ENCODE results near the gene RET.

Gene RET

GRCh38 chr10:43044961-43045621 is 31.8 kb upstream of the RET start:
- no peak for DNase-seq

DNA sequence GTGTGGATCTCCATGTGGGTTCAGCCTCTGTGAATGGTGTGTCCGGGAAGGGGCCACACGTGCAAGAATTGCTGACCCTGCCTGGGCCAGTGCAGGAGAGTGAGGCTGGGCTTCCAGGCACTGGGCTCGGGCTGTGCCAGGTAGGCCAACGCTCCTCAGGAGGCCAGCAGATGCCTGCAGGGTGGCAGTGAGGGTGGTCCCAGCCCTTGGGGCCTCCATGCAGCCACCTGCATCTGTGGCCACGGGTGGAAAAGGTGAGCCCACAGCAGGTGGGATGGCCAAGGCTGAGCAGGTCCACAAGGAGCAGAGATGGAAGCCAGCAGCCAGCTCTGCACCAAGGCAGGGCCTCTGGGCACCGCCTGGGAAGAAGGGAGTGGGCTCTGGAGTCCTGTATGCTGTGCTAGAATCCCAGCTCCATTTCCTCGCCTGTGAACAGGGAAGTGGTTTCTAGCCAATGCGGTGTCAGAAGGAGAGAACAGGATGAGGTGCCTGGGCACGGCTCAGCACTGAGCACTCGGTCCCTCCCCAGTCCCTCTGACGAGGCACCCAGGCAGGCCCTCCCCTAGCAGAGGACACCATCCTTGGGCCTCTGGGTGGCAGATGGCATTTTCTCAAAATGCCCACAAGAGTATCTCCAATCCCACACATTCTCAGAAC is 31.1 kb upstream of the RET start:
- no peak for DNase-seq

GRCh38 chr10:43046288-43046991 is 30.4 kb upstream of the RET start:
- no peak for DNase-seq

GRCh38 chr10:43047288-43047970 is 29.4 kb upstream of the RET start:
- DNase-seq: no peak

DNA sequence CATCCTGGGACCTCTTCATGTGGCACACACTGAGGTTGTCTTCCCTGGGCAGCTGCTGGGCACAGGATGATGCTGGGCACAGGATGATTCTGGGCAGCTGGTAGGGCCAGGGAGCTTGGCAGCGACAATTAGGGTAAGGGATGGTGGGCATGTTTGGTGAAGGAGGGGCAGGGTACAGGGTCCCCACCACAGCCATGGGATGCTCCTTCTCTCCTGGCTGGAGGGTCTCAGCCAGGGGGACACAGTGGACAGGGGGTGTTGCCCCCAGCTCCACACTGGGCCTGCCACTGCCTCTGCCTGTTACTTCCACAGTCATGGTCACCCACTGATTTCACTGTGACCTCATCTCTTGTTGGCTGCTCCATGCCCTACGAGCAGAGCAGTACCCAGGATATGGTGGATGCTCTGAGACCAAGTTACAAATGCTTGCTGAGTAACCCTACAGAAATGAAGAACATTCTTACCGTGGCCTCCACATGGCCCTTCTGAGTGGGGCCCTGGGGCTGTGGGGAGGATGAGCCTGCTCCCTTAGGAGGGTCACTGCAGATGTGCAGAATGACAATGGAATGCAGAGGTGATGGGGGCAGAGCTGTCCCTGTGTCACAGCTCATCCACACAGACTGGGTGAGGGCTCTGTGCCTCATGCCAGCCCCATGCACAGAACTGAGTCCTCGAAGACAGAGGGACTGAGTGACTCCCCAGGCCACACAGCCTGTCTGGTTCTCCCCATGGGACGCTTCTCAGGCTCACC is 28.4 kb upstream of the RET start:
- DNase-seq: no peak

GRCh38 chr10:43049081-43049551 is 27.8 kb upstream of the RET start:
- DNase-seq: no peak

GRCh38 chr10:43050011-43050410 is 26.9 kb upstream of the RET start:
- DNase-seq: no peak

- DNase-seq: no peak
Observed at GRCh38 chr10:43053825-43054224, 23.0 kb upstream of the RET start.

DNA sequence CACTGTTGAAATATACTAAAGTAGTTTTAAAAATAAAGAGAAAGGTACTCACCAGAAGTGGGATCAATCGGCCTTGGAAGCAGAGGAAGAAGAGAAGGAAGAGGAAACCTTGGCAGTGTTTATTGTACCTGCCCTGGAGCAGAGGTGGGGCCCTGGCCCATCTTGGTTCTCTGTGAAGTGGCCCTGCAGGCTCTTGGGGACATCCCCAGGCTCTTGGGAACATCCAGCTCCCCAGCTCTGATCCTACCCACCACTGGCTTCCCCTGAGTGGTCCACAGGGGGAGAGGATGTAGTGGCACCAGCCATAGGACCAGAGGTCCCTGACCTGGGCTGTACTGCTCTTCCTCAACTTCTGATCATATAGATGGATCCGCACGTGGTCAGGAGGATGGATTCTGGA is 22.3 kb upstream of the RET start:
- no peak for DNase-seq

- DNase-seq: no peak
Observed at GRCh38 chr10:43055217-43055616, 21.7 kb upstream of the RET start.

DNA sequence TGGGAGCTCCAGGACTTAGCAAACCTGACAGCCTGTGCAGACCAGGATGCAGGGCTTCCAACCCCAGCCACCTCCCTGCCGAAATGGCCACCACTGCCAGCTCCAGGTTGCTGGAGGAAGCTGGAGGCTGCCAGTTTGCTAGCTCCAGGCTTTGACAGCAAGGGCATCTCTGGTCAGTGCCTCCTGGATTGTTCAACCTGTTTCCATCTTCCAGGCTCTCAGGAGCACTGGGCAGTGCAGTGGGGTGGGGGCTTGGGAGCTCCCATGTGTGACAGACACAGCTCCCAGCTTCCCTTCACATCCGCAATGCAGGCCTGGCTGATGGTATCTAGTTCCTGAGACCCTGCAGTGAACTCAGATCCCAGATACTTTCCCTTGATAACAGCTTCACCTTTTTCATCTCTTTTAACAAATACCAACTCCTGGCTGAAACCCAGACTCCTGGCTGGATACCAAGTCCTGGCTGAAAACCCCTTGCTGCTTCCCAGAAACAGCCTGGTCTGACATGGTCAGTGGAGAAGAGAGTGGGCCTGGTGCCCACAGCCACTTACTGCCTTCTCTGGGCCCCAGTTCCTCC is 20.8 kb upstream of the RET start:
- no peak for DNase-seq

GRCh38 chr10:43056568-43057011 is 20.3 kb upstream of the RET start:
- no peak for DNase-seq

DNA sequence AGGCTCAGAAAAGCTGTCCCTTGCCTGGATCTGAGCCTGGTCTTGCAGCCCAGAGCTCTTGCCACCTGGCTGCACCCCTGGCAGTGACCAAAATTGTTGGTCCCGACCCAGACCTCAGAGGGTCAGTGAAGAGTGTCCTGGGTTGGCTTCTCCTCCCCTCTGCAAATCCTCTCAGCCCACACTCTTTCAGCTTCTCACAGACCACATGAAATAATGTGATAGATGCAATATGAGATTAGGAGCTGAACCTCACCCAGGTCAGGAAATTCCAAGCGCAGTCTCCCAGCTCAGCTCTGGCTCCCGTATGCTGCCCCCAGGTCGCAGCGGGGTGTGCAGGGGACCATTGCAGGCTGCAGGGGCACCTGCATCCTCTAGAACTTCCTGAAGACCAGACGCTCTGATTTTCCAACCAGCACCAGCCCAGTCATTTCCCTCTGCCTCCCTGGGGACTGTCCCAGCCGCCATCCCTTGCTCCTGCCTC is 19.6 kb upstream of the RET start:
- DNase-seq: no peak

DNA sequence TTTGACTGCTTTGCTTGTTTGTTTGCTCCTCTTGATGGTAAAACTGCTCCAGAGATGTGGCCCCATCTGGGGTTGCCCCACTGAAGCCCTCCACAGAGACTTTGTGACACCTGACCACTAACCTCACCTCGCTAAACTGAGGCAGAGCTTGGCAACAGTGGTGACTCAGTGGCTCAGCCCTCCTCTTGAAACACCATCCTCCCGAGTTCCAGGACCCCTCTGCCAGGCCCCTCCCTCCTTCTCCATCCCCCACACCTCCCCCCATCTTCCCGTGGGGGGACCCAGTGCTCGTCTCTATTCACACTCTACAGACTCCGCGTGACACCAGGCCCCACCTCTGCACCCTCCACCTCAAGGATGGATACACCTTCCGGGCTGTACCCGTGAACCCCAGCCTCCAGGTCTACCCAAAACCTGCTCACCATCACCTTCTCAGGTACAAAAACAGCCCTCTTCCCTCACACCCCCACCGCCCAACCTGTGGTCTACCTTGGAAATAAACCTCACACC is 19.0 kb upstream of the RET start:
- DNase-seq: no peak

DNA sequence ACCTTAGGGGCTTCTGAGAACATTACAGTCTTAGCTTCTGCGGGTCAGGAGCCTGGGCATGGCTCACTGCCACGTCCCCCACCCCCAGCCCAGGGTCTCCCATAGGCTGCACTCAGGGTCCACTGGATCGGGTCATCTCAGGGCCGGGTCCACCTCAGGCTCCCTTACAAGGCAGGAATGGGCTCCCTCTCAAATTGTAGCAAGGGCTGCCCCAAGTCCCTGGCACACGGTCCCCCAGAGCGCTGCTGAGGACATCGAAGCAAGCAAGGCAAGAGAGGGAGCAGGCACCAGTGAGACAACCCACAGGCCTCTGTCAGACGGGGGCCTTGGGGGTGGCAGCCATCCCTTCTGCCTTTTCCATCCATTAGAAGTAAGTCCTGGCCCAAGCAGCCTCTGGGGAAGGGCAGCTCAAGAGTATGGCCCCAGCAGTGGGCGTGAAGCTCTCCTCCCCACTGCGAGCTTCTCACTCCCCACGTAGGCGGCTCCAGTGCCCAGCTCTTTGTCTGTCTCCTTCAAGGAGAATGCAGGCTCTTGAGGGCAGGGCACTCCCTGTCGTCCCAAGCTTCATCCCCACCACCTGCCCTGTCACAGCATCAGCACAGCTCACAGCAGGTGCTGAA is 18.0 kb upstream of the RET start:
- no peak for DNase-seq

- DNase-seq: no peak
Observed at GRCh38 chr10:43059336-43059720, 17.5 kb upstream of the RET start.

- no peak for DNase-seq
Observed at GRCh38 chr10:43059828-43060227, 17.0 kb upstream of the RET start.

- DNase-seq: no peak
Observed at GRCh38 chr10:43060291-43060690, 16.6 kb upstream of the RET start.

- no peak for DNase-seq
Observed at GRCh38 chr10:43061331-43061730, 15.5 kb upstream of the RET start.

DNA sequence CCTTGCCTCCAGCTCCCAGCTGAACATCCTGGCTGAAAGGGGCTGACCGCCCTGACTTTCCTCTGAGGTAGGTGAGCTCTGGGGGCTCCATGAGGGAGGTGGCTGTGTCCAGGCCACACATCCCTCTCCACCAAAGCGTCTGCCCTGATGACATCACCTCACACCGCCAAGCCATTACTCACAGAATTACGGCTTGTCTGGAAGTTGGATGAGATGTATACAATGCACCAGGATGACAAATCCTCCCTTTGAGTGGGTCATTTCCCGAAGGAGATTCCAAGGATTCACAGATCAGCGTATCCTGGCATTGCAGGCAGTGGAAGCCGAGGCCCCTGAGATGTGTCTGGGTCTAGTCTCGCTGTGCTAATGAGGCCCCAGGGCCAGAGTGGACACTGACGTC is 15.1 kb upstream of the RET start:
- no peak for DNase-seq

DNA sequence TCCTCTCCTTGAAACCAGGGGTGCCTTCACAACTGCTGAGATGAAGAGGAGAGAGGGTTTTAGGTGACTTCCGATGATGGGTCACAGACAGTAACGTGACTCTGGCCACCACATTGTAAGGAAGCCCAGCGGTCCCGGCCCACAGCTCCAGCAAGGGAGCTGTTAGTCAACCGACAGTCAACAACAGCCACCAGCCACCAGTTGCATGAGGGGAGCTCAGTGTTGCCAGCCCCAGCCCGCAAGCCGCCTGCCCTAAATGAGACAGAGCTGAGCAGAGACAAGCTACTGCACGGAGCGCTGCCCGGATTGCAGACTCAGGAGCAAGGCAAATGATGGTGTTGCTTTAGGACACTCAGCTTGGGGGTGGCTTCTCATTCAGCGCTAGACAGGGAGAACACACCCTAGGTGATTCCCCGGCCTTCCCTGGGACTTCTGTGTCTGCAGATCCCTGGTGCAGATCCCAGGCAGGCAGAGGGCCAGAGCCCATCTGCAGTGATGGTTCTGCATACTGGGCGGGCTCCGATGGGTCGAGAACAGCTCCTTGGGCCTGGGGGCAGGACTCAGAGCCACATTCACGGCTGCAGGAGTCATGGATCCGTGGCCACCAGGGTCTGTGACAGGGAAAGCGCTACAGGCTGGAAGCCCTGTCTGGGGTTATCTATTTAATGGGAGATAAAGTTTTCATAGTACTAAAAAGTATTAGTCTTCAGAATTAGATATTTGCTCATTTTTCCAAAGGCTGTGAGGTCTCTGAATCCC is 14.3 kb upstream of the RET start:
- DNase-seq: no peak
